Measurements from ENCODE around the gene SLC4A3.

GRCh38 chr2:219664944-219665343, 37.5 kb downstream of the SLC4A3 start:
- no peak for TF ChIP-seq GATA2 (IDR thresholded peaks at IDR 0.05; ENCODE audit: low read depth, low read length)
- TF ChIP-seq GATA3 (IDR thresholded peaks at IDR 0.05; ENCODE audit: low read depth, low read length), result no peak
